Spleen (tissue), 11 donors: ENCODE data around the gene ETV2. TPM values are rescaled to one million over a fixed set of nuclear protein-coding genes. Genes with fewer than 3 reads are reported as not detected.
"Not testable (repeated sequence)": the region's sequence is repeated elsewhere in the genome, so short reads cannot be mapped to it uniquely, and the experiment has no call there.

Experiments used
- DNase-seq: peaks from one replicate; pipeline ENCODE4 v3.0.0-alpha.2; 2020
- H3K27ac ChIP-seq, 8 donors: fragments of 200-600 bp; sonication (generic) in 7 of 8; 1 replicate in 4 of 8; 2 replicates in 4 of 8; pipeline versions ENCODE4 v1.5.0 to v1.8.0; 2016 to 2021; ENCODE audit warnings: inconsistent platforms in 4 of 8, mild to moderate bottlenecking in 4 of 8, moderate library complexity in 1 of 8
- H3K27me3 ChIP-seq, 7 donors: fragments of 200-600 bp; sonication (generic) in 6 of 7; replicated peaks in 1 of 7; 1 replicate in 4 of 7; 2 replicates in 3 of 7; pipeline versions ENCODE4 v1.5.0 to v1.8.0; 2016 to 2021; ENCODE audit warnings: inconsistent platforms in 3 of 7, mild to moderate bottlenecking in 1 of 7
- H3K36me3 ChIP-seq, 6 donors: fragments of 200-600 bp; sonication (generic) in 5 of 6; 1 replicate in 4 of 6; 2 replicates in 2 of 6; pipeline versions ENCODE4 v1.5.0 to v1.8.0; 2016 to 2021; ENCODE audit warnings: inconsistent platforms in 2 of 6
- H3K4me1 ChIP-seq, 6 donors: fragments of 200-600 bp; sonication (generic) in 5 of 6; 1 replicate in 3 of 6; 2 replicates in 3 of 6; pipeline versions ENCODE4 v1.5.0 to v1.8.0; 2016 to 2021; ENCODE audit warnings: inconsistent platforms in 3 of 6
- H3K4me3 ChIP-seq, 8 donors: fragments of 200-600 bp; sonication (generic) in 7 of 8; 1 replicate in 4 of 8; 2 replicates in 4 of 8; pipeline versions ENCODE4 v1.5.0 to v1.8.0; 2016 to 2021; ENCODE audit warnings: inconsistent platforms in 4 of 8, mild to moderate bottlenecking in 4 of 8, moderate library complexity in 2 of 8
- H3K9me3 ChIP-seq, 8 donors: fragments of 200-600 bp; sonication (generic) in 7 of 8; 1 replicate in 4 of 8; 2 replicates in 4 of 8; pipeline versions ENCODE4 v1.5.0 to v1.8.0; 2016 to 2021; ENCODE audit warnings: inconsistent platforms in 4 of 8
- CTCF ChIP-seq, 11 experiments: fragments of 200-600 bp in 7 of 11; fragments of 450-650 bp in 4 of 11; sonication (generic) in 4 of 11; IDR thresholded peaks in 8 of 11; conservative IDR thresholded peaks in 3 of 11; 1 replicate in 7 of 11; 2 replicates in 4 of 11; pipeline versions ENCODE4 v1.4.0 to v1.8.0; 2016 to 2021; ENCODE audit warnings: antibody characterized with exemption in 11 of 11, inconsistent platforms in 4 of 11, mild to moderate bottlenecking in 1 of 11
- POLR2A ChIP-seq, 3 donors: fragments of 450-650 bp; IDR thresholded peaks; one replicate each; pipeline ENCODE4 v1.5.1; 2017; ENCODE audit warnings: antibody characterized with exemption in 3 of 3, mild to moderate bottlenecking in 1 of 3
- POLR2AphosphoS5 ChIP-seq, 3 donors: sonication (generic); formaldehyde crosslinking; IDR thresholded peaks; one replicate each; pipeline ENCODE4 v1.5.1; 2017; ENCODE audit warnings: antibody characterized with exemption in 3 of 3
- WGBS, 5 donors: extraction: QIAGEN DNeasy Blood & Tissue Kit in 3 of 5; methylation state at CpG; one replicate each; pipeline versions ENCODE4 v1.1.5 to v1.1.7; 2013 to 2018; 5-methylcytosine and 5-hydroxymethylcytosine counted together
- intact Hi-C: fragments of 100-400 bp; cut with DNase I; formaldehyde crosslinking; loops from one replicate; pipeline ENCODE4 v1.15.0; 2023; ENCODE audit warnings: low total_unique reads
- polyA plus RNA-seq, 3 donors: library from polyadenylated mRNA; stranded (reverse); fragments of 200-250 nt; gene quantifications; one replicate each; pipeline ENCODE4 v1.2.1, GENCODE V29; 2013
- total RNA-seq, 7 donors: library from RNA; depleted of rRNA in 3 of 7; stranded (reverse); fragments of >200 nt in 3 of 7; fragmentation: NEBNext Ultra II Directional in 4 of 7; extraction: Animal tissue kit (Norgen Biotek cat#: 25700) in 4 of 7; gene quantifications; one replicate each; pipeline versions ENCODE4 v1.1.0 to v1.2.1, GENCODE V29; 2016 to 2021
- donor health status: healthy with polysubstance abuse.
- donor health status: DM: no; HTN: no; CAD: no; lungs with moderate emphysema.
- donor health status: DM: no; HTN: no; CAD: no.
- donor health status: Bipolar disorder and iron deficiency.
- donor health status: healthy.
- donor health status: DM: no; HTN: no; CAD: no.
- donor health status: DM: yes; HTN: yes; CAD: no.

The ETV2 gene
- total and polyA plus RNA-seq, 10 donors, result 0.43 to 1.2 (median 0.99) TPM; not detected in 5

- intact Hi-C loops, result no loop called here
- no peak for TF ChIP-seq POLR2A (IDR thresholded peaks at IDR 0.05)
- no peak for TF ChIP-seq CTCF (IDR thresholded peaks at IDR 0.05 in 8 of 11, conservative IDR thresholded peaks at IDR 0.05 in 3 of 11)
- TF ChIP-seq POLR2AphosphoS5 (IDR thresholded peaks at IDR 0.05), result no peak
- Histone ChIP-seq H3K4me3 (no peak overlapping the region), H3K27ac (no peak overlapping the region), H3K4me1 (peaks cover 10 to 52% (median 32%) of the 10 kb centered on the region in 6 donors), H3K27me3 (no peaks in the 10 kb centered on the region), H3K9me3 (no peaks in the 10 kb centered on the region), H3K36me3 (peaks cover 2 to 59% (median 47%) of the 10 kb centered on the region in 6 donors)
- no peak for DNase-seq
- WGBS, 5 donors, result 42 to 60% (median 51%) methylated on average over 9 of the region's 9 CpGs
Observed at GRCh38 chr19:35650581-35650980, 9.0 kb downstream of the ETV2 start.

- H3K27me3 ChIP-seq, H3K9me3 ChIP-seq, H3K27ac ChIP-seq, H3K4me3 ChIP-seq, DNase-seq, intact Hi-C loops: not testable (repeated sequence)
- peaks cover 2 to 21% (median 13%) of the 10 kb centered on the region in 6 donors for H3K4me1 ChIP-seq
- H3K36me3 ChIP-seq, result peaks cover 2 to 100% (median 88%) of the 10 kb centered on the region in 6 donors
- 87 to 99% (median 95%) methylated on average over 6 of the region's 6 CpGs for WGBS, 5 donors
Observed at GRCh38 chr19:35654828-35655227, 13.3 kb downstream of the ETV2 start.

- intact Hi-C loops, result no loop called here
- WGBS, 5 donors, result 78 to 99% (median 97%) methylated on average over 4 of the region's 4 CpGs
- peaks cover 0 to 14% (median 5%) of the 10 kb centered on the region in 6 donors for H3K4me1 ChIP-seq
- peaks cover 2 to 100% (median 93%) of the 10 kb centered on the region in 6 donors for H3K36me3 ChIP-seq
- no peak for TF ChIP-seq POLR2AphosphoS5 (IDR thresholded peaks at IDR 0.05)
- TF ChIP-seq POLR2A (IDR thresholded peaks at IDR 0.05), result no peak
- TF ChIP-seq CTCF (IDR thresholded peaks at IDR 0.05 in 8 of 11, conservative IDR thresholded peaks at IDR 0.05 in 3 of 11), result no peak
- no peak overlapping the region for H3K4me3 ChIP-seq
- H3K27me3 ChIP-seq, result no peaks in the 10 kb centered on the region
- DNase-seq, result no peak
- no peaks in the 10 kb centered on the region for H3K9me3 ChIP-seq
- no peak overlapping the region for H3K27ac ChIP-seq
Observed at GRCh38 chr19:35655600-35655999, 14.1 kb downstream of the ETV2 start.

- intact Hi-C loops, result no loop called here
- 92 to 99% (median 97%) methylated on average over 6 of the region's 6 CpGs for WGBS, 5 donors
- peaks cover 2 to 100% (median 88%) of the 10 kb centered on the region in 6 donors for H3K36me3 ChIP-seq
Observed at GRCh38 chr19:35656700-35657099, 15.2 kb downstream of the ETV2 start.

More at GRCh38 chr19:35656700-35657099, 15.2 kb downstream of the ETV2 start:
- H3K27ac ChIP-seq, result no peak overlapping the region
- no peaks in the 10 kb centered on the region for H3K27me3 ChIP-seq
- no peak for DNase-seq
- TF ChIP-seq CTCF (IDR thresholded peaks at IDR 0.05 in 8 of 11, conservative IDR thresholded peaks at IDR 0.05 in 3 of 11), result no peak
- no peak for TF ChIP-seq POLR2AphosphoS5 (IDR thresholded peaks at IDR 0.05)
- no peak for TF ChIP-seq POLR2A (IDR thresholded peaks at IDR 0.05)
- H3K4me3 ChIP-seq, result no peak overlapping the region
- H3K4me1 ChIP-seq, result peaks cover 0 to 3% (median 0%) of the 10 kb centered on the region in 6 donors
- no peaks in the 10 kb centered on the region for H3K9me3 ChIP-seq
